Esophagus muscularis mucosa (tissue), 4 donors: ENCODE results near the gene CASQ2.
A peak's percentile ranks its signal among the peaks of the same experiment; 100 is the strongest.

Experiments
- EP300 ChIP-seq: sonication (generic); formaldehyde crosslinking; IDR thresholded peaks from one replicate; pipeline ENCODE4 v1.6.1; 2017; ENCODE audit warnings: antibody characterized with exemption
- POLR2A ChIP-seq: fragments of 450-650 bp; IDR thresholded peaks from one replicate; pipeline ENCODE4 v1.6.1; 2017; ENCODE audit warnings: antibody characterized with exemption, moderate library complexity, mild to moderate bottlenecking, low read depth
- POLR2AphosphoS5 ChIP-seq, 2 donors: sonication (generic); formaldehyde crosslinking; IDR thresholded peaks; one replicate each; pipeline ENCODE4 v1.6.1; 2017; ENCODE audit warnings: antibody characterized with exemption in 2 of 2
- TF ChIP-seq, protein P1 (sequence below), 3 experiments: fragments of 200-600 bp in 2 of 3; fragments of 450-650 bp in 1 of 3; sonication (generic) in 2 of 3; IDR thresholded peaks; one replicate each; pipeline ENCODE4 v1.5.1; 2017 to 2019; ENCODE audit warnings: antibody characterized with exemption in 3 of 3, mild to moderate bottlenecking in 2 of 3, moderate library complexity in 1 of 3

DNA sequence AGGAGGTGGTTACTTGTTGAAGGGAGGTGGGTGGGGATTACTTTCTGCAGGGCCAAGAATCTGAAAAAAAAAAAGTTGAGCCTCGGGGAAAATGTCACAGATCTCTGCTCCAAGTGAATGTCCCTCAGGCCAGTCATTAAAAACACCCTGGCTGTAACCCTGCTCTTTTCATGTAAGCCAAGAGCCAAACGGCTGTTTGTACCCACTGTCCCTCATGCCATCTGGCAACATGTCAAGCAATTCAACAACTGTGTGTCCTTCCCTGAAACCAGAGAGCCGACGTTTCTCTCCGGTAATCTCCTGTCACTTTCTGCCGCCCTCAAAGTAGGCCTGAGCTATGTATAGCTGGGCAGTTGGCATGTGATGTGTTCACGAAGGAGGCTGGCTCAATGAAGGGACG lies 14.7 kb downstream of the CASQ2 start:
- TF ChIP-seq POLR2AphosphoS5 (IDR thresholded peaks at IDR 0.05) (peak in 1 of 2 donors; percentile 14), EP300 (no peak), POLR2A (no peak)
- TF ChIP-seq, protein P1, sequence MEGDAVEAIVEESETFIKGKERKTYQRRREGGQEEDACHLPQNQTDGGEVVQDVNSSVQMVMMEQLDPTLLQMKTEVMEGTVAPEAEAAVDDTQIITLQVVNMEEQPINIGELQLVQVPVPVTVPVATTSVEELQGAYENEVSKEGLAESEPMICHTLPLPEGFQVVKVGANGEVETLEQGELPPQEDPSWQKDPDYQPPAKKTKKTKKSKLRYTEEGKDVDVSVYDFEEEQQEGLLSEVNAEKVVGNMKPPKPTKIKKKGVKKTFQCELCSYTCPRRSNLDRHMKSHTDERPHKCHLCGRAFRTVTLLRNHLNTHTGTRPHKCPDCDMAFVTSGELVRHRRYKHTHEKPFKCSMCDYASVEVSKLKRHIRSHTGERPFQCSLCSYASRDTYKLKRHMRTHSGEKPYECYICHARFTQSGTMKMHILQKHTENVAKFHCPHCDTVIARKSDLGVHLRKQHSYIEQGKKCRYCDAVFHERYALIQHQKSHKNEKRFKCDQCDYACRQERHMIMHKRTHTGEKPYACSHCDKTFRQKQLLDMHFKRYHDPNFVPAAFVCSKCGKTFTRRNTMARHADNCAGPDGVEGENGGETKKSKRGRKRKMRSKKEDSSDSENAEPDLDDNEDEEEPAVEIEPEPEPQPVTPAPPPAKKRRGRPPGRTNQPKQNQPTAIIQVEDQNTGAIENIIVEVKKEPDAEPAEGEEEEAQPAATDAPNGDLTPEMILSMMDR (IDR thresholded peaks at IDR 0.05) = no peak
